Uterus (tissue), 4 donors: ENCODE results near the gene WIPI1. TPM values are rescaled to one million over a fixed set of nuclear protein-coding genes. Genes with fewer than 3 reads are reported as not detected.

Experiments
- DNase-seq, 2 donors: peaks; one replicate each; pipeline ENCODE4 v3.0.0-alpha.2; 2019 to 2020
- H3K27ac ChIP-seq, 2 donors: fragments of 200-600 bp; sonication (generic); 1 replicate in 1 of 2; 2 replicates in 1 of 2; pipeline ENCODE4 v1.5.1; 2016 to 2018
- H3K27me3 ChIP-seq, 2 donors: fragments of 200-600 bp; sonication (generic); one replicate each; pipeline ENCODE4 v1.5.1; 2018 to 2019; ENCODE audit warnings: control low read depth in 1 of 2
- H3K36me3 ChIP-seq, 2 donors: fragments of 200-600 bp; sonication (generic); one replicate each; pipeline ENCODE4 v1.5.1; 2019; ENCODE audit warnings: control low read depth in 1 of 2
- H3K4me1 ChIP-seq, 2 donors: fragments of 200-600 bp; sonication (generic); one replicate each; pipeline ENCODE4 v1.5.1; 2018 to 2019; ENCODE audit warnings: control low read depth in 1 of 2
- H3K4me3 ChIP-seq, 2 donors: fragments of 200-600 bp; sonication (generic); 1 replicate in 1 of 2; 2 replicates in 1 of 2; pipeline ENCODE4 v1.5.1; 2018 to 2019; ENCODE audit warnings: mild to moderate bottlenecking in 1 of 2
- H3K9me3 ChIP-seq, 2 donors: fragments of 200-600 bp; sonication (generic); one replicate each; pipeline ENCODE4 v1.5.1; 2019; ENCODE audit warnings: control low read depth in 1 of 2
- CTCF ChIP-seq, 4 experiments: fragments of 200-600 bp in 2 of 4; fragments of 450-650 bp in 2 of 4; sonication (generic) in 2 of 4; IDR thresholded peaks; one replicate each; pipeline ENCODE4 v1.5.1; 2016 to 2019; ENCODE audit warnings: antibody characterized with exemption in 4 of 4, mild to moderate bottlenecking in 2 of 4, moderate library complexity in 1 of 4
- POLR2A ChIP-seq, 2 donors: fragments of 450-650 bp; IDR thresholded peaks; one replicate each; pipeline ENCODE4 v1.6.1; 2016; ENCODE audit warnings: antibody characterized with exemption in 2 of 2, mild to moderate bottlenecking in 1 of 2, moderate library complexity in 1 of 2
- intact Hi-C: fragments of 100-400 bp; cut with DNase I; formaldehyde crosslinking; loops from one replicate; pipeline ENCODE4 v1.15.1; 2023; ENCODE audit warnings: low total_unique reads
- total RNA-seq, 4 donors: library from RNA; depleted of rRNA in 3 of 4; stranded (reverse); fragments of >200 nt in 3 of 4; gene quantifications; one replicate each; pipeline versions ENCODE4 v1.1.0 to v1.2.4, GENCODE V29; 2014 to 2023
- donor health status: DM: yes; HTN: yes; CAD: no.

The WIPI1 gene
- total RNA-seq, 4 donors from 2014 or later: 7.9 to 40.7 (median 27.9) TPM

GRCh38 chr17:68397108-68397536, 60.2 kb downstream of the WIPI1 start:
- no peak for TF ChIP-seq CTCF (IDR thresholded peaks at IDR 0.05)
- TF ChIP-seq POLR2A (IDR thresholded peaks at IDR 0.05): no peak
- intact Hi-C loops: no loop called here
- no peak for DNase-seq
- no peaks in the 10 kb centered on the region for H3K27me3 ChIP-seq
- no peak overlapping the region for H3K27ac ChIP-seq
- H3K4me3 ChIP-seq: no peak overlapping the region
- no peaks in the 10 kb centered on the region for H3K36me3 ChIP-seq
- H3K9me3 ChIP-seq: no peaks in the 10 kb centered on the region
- peaks cover 0 to 6% of the 10 kb centered on the region in 2 donors for H3K4me1 ChIP-seq

GRCh38 chr17:68396226-68397107, 60.8 kb downstream of the WIPI1 start:
- intact Hi-C loops: no loop called here
- no peak overlapping the region for H3K4me3 ChIP-seq
- no peak for DNase-seq
- no peaks in the 10 kb centered on the region for H3K27me3 ChIP-seq
- TF ChIP-seq POLR2A (IDR thresholded peaks at IDR 0.05): no peak
- no peaks in the 10 kb centered on the region for H3K36me3 ChIP-seq
- peaks cover 0 to 6% of the 10 kb centered on the region in 2 donors for H3K4me1 ChIP-seq
- peak overlapping the region in 1 of 2 donors; percentile 9 for H3K27ac ChIP-seq
- H3K9me3 ChIP-seq: no peaks in the 10 kb centered on the region

GRCh38 chr17:68394608-68395331, 62.5 kb downstream of the WIPI1 start:
- peaks cover 0 to 6% of the 10 kb centered on the region in 2 donors for H3K4me1 ChIP-seq
- intact Hi-C loops: no loop called here
- DNase-seq: no peak

GRCh38 chr17:68391561-68392268, 65.6 kb downstream of the WIPI1 start:
- Histone ChIP-seq H3K27ac (peak overlapping the region in 1 of 2 donors; percentile 42), H3K4me3 (no peak overlapping the region), H3K9me3 (no peaks in the 10 kb centered on the region), H3K4me1 (no peaks in the 10 kb centered on the region), H3K36me3 (no peaks in the 10 kb centered on the region), H3K27me3 (no peaks in the 10 kb centered on the region)
- TF ChIP-seq POLR2A (IDR thresholded peaks at IDR 0.05): no peak
- no peak for TF ChIP-seq CTCF (IDR thresholded peaks at IDR 0.05)
- DNase-seq: no peak
- intact Hi-C loops: no loop called here

More at GRCh38 chr17:68394608-68395331, 62.5 kb downstream of the WIPI1 start:
- H3K27me3 ChIP-seq: no peaks in the 10 kb centered on the region
- TF ChIP-seq CTCF (IDR thresholded peaks at IDR 0.05) (no peak), POLR2A (IDR thresholded peaks at IDR 0.05) (no peak)
- H3K9me3 ChIP-seq: no peaks in the 10 kb centered on the region
- H3K36me3 ChIP-seq: no peaks in the 10 kb centered on the region
- no peak overlapping the region for H3K4me3 ChIP-seq
- H3K27ac ChIP-seq: no peak overlapping the region

GRCh38 chr17:68390888-68391545, 66.3 kb downstream of the WIPI1 start:
- TF ChIP-seq POLR2A (IDR thresholded peaks at IDR 0.05) (no peak), CTCF (IDR thresholded peaks at IDR 0.05) (no peak)
- no peaks in the 10 kb centered on the region for H3K27me3 ChIP-seq
- H3K4me3 ChIP-seq: no peak overlapping the region
- DNase-seq: peak in 1 of 2 donors; percentile 59
- no peaks in the 10 kb centered on the region for H3K36me3 ChIP-seq
- no peaks in the 10 kb centered on the region for H3K9me3 ChIP-seq
- no peaks in the 10 kb centered on the region for H3K4me1 ChIP-seq
- H3K27ac ChIP-seq: peak overlapping the region in 1 of 2 donors; percentile 42
- intact Hi-C loops: no loop called here
